Cerebellar cortex (tissue), 1 donor: ENCODE data around the gene ADISSP.
A peak's percentile ranks its signal among the peaks of the same experiment; 100 is the strongest.
"Not testable (repeated sequence)": the region's sequence is repeated elsewhere in the genome, so short reads cannot be mapped to it uniquely, and the experiment has no call there.

Experiments used
- DNase-seq: peaks from one replicate; pipeline ENCODE4 v3.0.0-alpha.2; 2015; ENCODE audit warnings: low spot score

The ADISSP gene

GRCh38 chr20:3797592-3798372 is 30.2 kb upstream of the ADISSP start:
- DNase-seq: no peak

GRCh38 chr20:3797226-3797545 is 29.6 kb upstream of the ADISSP start:
- DNase-seq: no peak

- DNase-seq: no peak
These were observed 29.1 kb upstream of the ADISSP start for GRCh38 chr20:3796477-3797225.

- DNase-seq: peak; percentile 87
These were observed 28.2 kb upstream of the ADISSP start, which contains the start of gene CDC25B for GRCh38 chr20:3795511-3796468. Gene CDC25B, plus strand, starts transcription at chr20:3796310. Its CDS starts 222 bp downstream, at chr20:3796532.

- no peak for DNase-seq
These were observed 27.3 kb upstream of the ADISSP start for GRCh38 chr20:3794701-3795420.

- DNase-seq: not testable (repeated sequence)
These were observed 26.6 kb upstream of the ADISSP start for GRCh38 chr20:3794168-3794567.

- DNase-seq: not testable (repeated sequence)
These were observed 21.6 kb upstream of the ADISSP start for GRCh38 chr20:3789201-3789600.

- DNase-seq: no peak
These were observed 21.2 kb upstream of the ADISSP start for GRCh38 chr20:3788685-3789155.

GRCh38 chr20:3787324-3788014 is 19.9 kb upstream of the ADISSP start:
- peak; percentile 30 for DNase-seq

- peak; percentile 79 for DNase-seq
These were observed 19.2 kb upstream of the ADISSP start, which contains the start of gene CENPB for GRCh38 chr20:3786665-3787323. Gene CENPB, minus strand, starts transcription at chr20:3786740. Its CDS starts 257 bp downstream, at chr20:3786483.

- peak; percentile 34 for DNase-seq
These were observed 18.6 kb upstream of the ADISSP start for GRCh38 chr20:3786126-3786484.

GRCh38 chr20:3785240-3786125 is 17.9 kb upstream of the ADISSP start:
- DNase-seq: no peak

- DNase-seq: no peak
These were observed 17.3 kb upstream of the ADISSP start for GRCh38 chr20:3784863-3785239.

- no peak for DNase-seq
These were observed 16.8 kb upstream of the ADISSP start for GRCh38 chr20:3784216-3784853.

GRCh38 chr20:3783511-3784195 is 16.1 kb upstream of the ADISSP start:
- no peak for DNase-seq

- DNase-seq: no peak
These were observed 15.5 kb upstream of the ADISSP start for GRCh38 chr20:3783068-3783489.

- DNase-seq: no peak
These were observed 15.0 kb upstream of the ADISSP start for GRCh38 chr20:3782597-3782996.
